DND-41 (cell line): ENCODE results near the gene SNRNP40.

Experiments
- ATAC-seq: fragments of 200-7000 bp; cut with Tn5 transposase; 3 replicates; pipeline ENCODE4 v1.9.1; 2021; ENCODE audit warnings: low read depth; ENCODE audit not compliant: insufficient read depth
- DNase-seq: peaks from one replicate; pipeline ENCODE4 v3.0.0-alpha.2; 2020
- H2AFZ ChIP-seq: 2 replicates; pipeline ENCODE4 v1.6.0; 2012; ENCODE audit warnings: low read depth, low read length
- H3K27ac ChIP-seq: 2 replicates; pipeline ENCODE4 v1.5.1; 2012; ENCODE audit warnings: low read length, inconsistent platforms
- H3K27me3 ChIP-seq: fragments of 200-600 bp; sonication (generic); 2 replicates; pipeline ENCODE4 v1.6.0; 2012; ENCODE audit warnings: low read length, mild to moderate bottlenecking, inconsistent platforms; ENCODE audit not compliant: insufficient read depth, poor library complexity
- H3K36me3 ChIP-seq: 2 replicates; pipeline ENCODE4 v1.5.1; 2012; ENCODE audit warnings: low read length, inconsistent platforms; ENCODE audit not compliant: insufficient read depth
- H3K4me1 ChIP-seq: 2 replicates; pipeline ENCODE4 v1.5.1; 2012; ENCODE audit warnings: mild to moderate bottlenecking, low read length; ENCODE audit not compliant: insufficient read depth
- H3K4me2 ChIP-seq: 2 replicates; pipeline ENCODE4 v1.6.0; 2012; ENCODE audit warnings: mild to moderate bottlenecking, moderate library complexity, low read length, inconsistent platforms; ENCODE audit not compliant: insufficient read depth
- H3K4me3 ChIP-seq, 2 experiments: fragments of 200-600 bp in 1 of 2; shearing (Covaris generic) in 1 of 2; 2 replicates each; pipeline ENCODE4 v1.5.1; 2012 to 2016; ENCODE audit warnings: inconsistent platforms in 2 of 2, low read length in 2 of 2, mild to moderate bottlenecking in 2 of 2, low read depth in 1 of 2, moderate library complexity in 1 of 2
- H3K79me2 ChIP-seq: 2 replicates; pipeline ENCODE4 v1.6.0; 2012; ENCODE audit warnings: low read length, inconsistent platforms; ENCODE audit not compliant: insufficient read depth
- H3K9ac ChIP-seq: 2 replicates; pipeline ENCODE4 v1.6.0; 2012; ENCODE audit warnings: low read depth, mild to moderate bottlenecking, inconsistent platforms, low read length, moderate library complexity
- H3K9me3 ChIP-seq: 2 replicates; pipeline ENCODE4 v1.5.1; 2012; ENCODE audit warnings: low read length, moderate library complexity, mild to moderate bottlenecking, inconsistent platforms; ENCODE audit not compliant: insufficient read depth, severe bottlenecking
- H4K20me1 ChIP-seq: 2 replicates; pipeline ENCODE4 v1.6.0; 2012; ENCODE audit warnings: low read length; ENCODE audit not compliant: insufficient read depth
- EZH2 ChIP-seq: IDR thresholded peaks from 3 replicates; pipeline ENCODE4 v1.6.1; 2012; ENCODE audit warnings: borderline replicate concordance, low read depth, mild to moderate bottlenecking, moderate library complexity, low read length, inconsistent platforms; ENCODE audit not compliant: severe bottlenecking
- TF ChIP-seq, protein P1 (sequence below): IDR thresholded peaks from 2 replicates; pipeline ENCODE4 v1.5.1; 2012; ENCODE audit warnings: borderline replicate concordance, low read length, moderate library complexity, mild to moderate bottlenecking; ENCODE audit not compliant: poor library complexity, severe bottlenecking; ENCODE audit errors: extremely low read depth

Gene SNRNP40

DNA sequence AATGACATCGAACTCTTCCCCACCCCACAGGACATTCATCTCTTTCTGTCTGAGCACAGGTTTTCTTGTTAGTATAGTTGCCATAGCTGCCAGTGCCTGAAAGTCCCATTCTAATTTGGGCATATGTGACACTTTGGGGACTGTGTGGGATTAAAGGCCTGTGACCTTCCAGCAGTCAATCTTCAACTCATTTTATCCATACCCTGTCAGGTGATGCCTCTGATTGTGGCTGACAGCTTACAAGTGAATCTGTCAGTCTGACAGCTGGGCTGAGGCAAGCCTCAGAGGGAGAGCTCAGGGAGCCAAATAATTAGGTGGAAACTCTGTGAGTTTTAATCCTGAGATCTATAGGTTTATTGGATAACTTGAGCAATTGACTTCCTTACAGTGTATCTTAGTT is 29.9 kb upstream of the SNRNP40 start:
- H2AFZ ChIP-seq = no peak overlapping the region
- no peaks in the 10 kb centered on the region for H3K4me1 ChIP-seq
- no peaks in the 10 kb centered on the region for H3K27me3 ChIP-seq
- H3K4me3 ChIP-seq = no peak overlapping the region
- peaks cover 20% of the 10 kb centered on the region for H3K36me3 ChIP-seq
- no peak for TF ChIP-seq EZH2
- TF ChIP-seq, protein P1, sequence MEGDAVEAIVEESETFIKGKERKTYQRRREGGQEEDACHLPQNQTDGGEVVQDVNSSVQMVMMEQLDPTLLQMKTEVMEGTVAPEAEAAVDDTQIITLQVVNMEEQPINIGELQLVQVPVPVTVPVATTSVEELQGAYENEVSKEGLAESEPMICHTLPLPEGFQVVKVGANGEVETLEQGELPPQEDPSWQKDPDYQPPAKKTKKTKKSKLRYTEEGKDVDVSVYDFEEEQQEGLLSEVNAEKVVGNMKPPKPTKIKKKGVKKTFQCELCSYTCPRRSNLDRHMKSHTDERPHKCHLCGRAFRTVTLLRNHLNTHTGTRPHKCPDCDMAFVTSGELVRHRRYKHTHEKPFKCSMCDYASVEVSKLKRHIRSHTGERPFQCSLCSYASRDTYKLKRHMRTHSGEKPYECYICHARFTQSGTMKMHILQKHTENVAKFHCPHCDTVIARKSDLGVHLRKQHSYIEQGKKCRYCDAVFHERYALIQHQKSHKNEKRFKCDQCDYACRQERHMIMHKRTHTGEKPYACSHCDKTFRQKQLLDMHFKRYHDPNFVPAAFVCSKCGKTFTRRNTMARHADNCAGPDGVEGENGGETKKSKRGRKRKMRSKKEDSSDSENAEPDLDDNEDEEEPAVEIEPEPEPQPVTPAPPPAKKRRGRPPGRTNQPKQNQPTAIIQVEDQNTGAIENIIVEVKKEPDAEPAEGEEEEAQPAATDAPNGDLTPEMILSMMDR = no peak
- no peak overlapping the region for H3K4me2 ChIP-seq
- H3K9me3 ChIP-seq = no peaks in the 10 kb centered on the region
- H3K27ac ChIP-seq = no peak overlapping the region
- no peak for ATAC-seq
- H4K20me1 ChIP-seq = 0 out of 2 replicates have a peak, but pooled peaks cover 4% of the 10 kb centered on the region
- no peak for DNase-seq
- H3K79me2 ChIP-seq = no peaks in the 10 kb centered on the region
- H3K9ac ChIP-seq = no peak overlapping the region

GRCh38 chr1:31324992-31325391 is 28.4 kb upstream of the SNRNP40 start:
- Histone ChIP-seq H2AFZ (no peak overlapping the region), H3K79me2 (no peaks in the 10 kb centered on the region), H3K4me1 (no peaks in the 10 kb centered on the region), H3K4me2 (no peak overlapping the region), H4K20me1 (0 out of 2 replicates have a peak, but pooled peaks cover 4% of the 10 kb centered on the region), H3K4me3 (no peak overlapping the region), H3K27me3 (no peaks in the 10 kb centered on the region), H3K9me3 (no peaks in the 10 kb centered on the region), H3K9ac (no peak overlapping the region), H3K27ac (no peak overlapping the region), H3K36me3 (peaks cover 22% of the 10 kb centered on the region)
- no peak for DNase-seq
- ATAC-seq = no peak
- TF ChIP-seq EZH2 = no peak
- TF ChIP-seq, protein P1 = no peak

- H4K20me1 ChIP-seq = 0 out of 2 replicates have a peak, but pooled peaks cover 4% of the 10 kb centered on the region
- no peak overlapping the region for H3K9ac ChIP-seq
- H3K79me2 ChIP-seq = no peaks in the 10 kb centered on the region
- DNase-seq (no peak), ATAC-seq (no peak)
- no peaks in the 10 kb centered on the region for H3K9me3 ChIP-seq
- no peak for TF ChIP-seq EZH2
- TF ChIP-seq, protein P1 = no peak
- no peak overlapping the region for H3K4me2 ChIP-seq
- no peaks in the 10 kb centered on the region for H3K4me1 ChIP-seq
- no peak overlapping the region for H3K4me3 ChIP-seq
- no peak overlapping the region for H3K27ac ChIP-seq
- peaks cover 27% of the 10 kb centered on the region for H3K36me3 ChIP-seq
- no peaks in the 10 kb centered on the region for H3K27me3 ChIP-seq
- no peak overlapping the region for H2AFZ ChIP-seq
These were observed 27.5 kb upstream of the SNRNP40 start for GRCh38 chr1:31324093-31324492.

- no peak overlapping the region for H2AFZ ChIP-seq
These were observed 21.6 kb upstream of the SNRNP40 start for GRCh38 chr1:31318146-31318545.

More at GRCh38 chr1:31318146-31318545, 21.6 kb upstream of the SNRNP40 start:
- Histone ChIP-seq H3K79me2 (no peaks in the 10 kb centered on the region), H3K4me1 (no peaks in the 10 kb centered on the region), H4K20me1 (no peaks in the 10 kb centered on the region), H3K27ac (no peak overlapping the region), H3K4me2 (no peak overlapping the region), H3K4me3 (no peak overlapping the region), H3K36me3 (peaks cover 50% of the 10 kb centered on the region), H3K9ac (no peak overlapping the region), H3K27me3 (no peaks in the 10 kb centered on the region), H3K9me3 (no peaks in the 10 kb centered on the region)
- DNase-seq = no peak
- ATAC-seq = no peak
- TF ChIP-seq EZH2 = no peak
- TF ChIP-seq, protein P1 = no peak
